ENCODE measurements around the gene CDK14.
"Not testable (repeated sequence)": the region's sequence is repeated elsewhere in the genome, so short reads cannot be mapped to it uniquely, and the experiment has no call there.

Gene CDK14

DNA sequence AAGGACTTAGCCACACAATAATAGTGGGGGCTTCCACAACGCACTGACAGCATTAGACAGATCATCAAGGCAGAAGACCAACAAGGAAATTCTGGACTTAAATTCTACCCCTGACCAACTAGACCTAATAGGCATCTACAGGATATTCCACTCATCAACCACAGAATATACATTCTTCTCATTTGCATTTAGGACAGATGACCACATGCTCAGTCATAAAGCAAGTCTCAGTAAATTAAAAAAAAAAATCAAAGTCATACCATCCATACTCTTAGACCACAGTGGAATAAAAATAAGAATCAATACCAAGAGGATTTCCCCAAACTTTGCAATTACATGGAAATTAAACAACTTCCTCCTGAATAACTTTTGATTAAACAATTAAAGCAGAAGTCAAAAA is 155.9 kb downstream of the CDK14 start:
- no peak for DNase-seq (ENCODE audit: low read depth, low spot score)

DNA sequence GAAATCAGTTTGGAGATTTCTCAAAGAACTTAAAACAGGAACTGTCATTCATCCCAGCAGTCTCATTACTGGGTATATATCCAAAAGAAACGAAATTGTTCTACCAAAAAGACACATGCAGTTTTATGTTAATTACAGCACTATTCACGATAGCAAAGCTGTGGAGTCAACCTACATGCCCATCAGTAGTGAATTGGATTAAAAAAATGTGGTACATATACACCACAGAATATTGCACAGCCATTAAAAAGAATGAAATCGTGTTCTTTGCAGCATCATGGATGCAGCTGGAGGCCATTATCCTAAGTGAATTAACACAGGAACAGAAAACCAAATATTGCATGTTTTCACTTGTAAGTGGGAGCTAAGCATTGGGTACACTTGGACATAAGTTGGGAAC is 158.9 kb downstream of the CDK14 start:
- DNase-seq (ENCODE audit: low read depth, low spot score): no peak

DNA sequence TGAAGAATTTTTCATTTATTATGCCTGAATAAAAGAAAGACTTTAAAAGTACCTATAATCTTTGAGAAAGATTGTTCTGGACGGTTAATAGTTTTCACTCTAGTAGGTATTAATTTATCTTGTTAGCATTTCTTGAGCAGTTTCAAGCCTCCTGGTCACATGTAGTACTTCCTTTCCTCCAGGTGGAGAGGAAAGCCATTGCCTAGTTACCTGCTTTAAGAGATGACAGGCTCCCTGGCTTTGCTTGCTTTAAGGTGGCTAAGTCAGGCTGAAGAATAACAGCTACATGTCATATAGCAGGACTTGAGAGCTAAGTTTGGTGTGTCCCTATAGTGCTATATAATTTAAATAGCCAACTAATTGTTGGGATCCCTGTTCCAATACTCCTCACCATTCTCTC is 160.2 kb downstream of the CDK14 start:
- no peak for DNase-seq (ENCODE audit: low read depth, low spot score)

DNA sequence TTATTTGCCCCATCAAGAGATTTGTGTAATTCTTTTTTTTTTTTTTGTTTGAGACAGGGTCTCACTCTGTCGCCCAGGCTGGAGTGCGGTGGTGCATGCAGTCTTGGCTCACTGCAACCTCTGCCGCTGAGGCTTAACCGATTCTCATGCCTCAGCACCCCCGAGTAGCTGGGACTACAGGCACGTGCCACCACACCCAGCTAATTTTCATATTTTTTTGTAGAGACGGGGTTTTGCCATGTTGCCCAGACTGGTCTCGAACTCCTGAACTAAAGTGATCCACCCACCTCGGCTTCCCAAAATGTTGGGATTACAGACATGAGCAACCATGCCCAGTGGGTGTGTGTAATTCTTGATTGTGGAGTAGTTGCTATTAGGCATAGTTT is 161.4 kb downstream of the CDK14 start:
- not testable (repeated sequence) for DNase-seq (ENCODE audit: low read depth, low spot score)

DNA sequence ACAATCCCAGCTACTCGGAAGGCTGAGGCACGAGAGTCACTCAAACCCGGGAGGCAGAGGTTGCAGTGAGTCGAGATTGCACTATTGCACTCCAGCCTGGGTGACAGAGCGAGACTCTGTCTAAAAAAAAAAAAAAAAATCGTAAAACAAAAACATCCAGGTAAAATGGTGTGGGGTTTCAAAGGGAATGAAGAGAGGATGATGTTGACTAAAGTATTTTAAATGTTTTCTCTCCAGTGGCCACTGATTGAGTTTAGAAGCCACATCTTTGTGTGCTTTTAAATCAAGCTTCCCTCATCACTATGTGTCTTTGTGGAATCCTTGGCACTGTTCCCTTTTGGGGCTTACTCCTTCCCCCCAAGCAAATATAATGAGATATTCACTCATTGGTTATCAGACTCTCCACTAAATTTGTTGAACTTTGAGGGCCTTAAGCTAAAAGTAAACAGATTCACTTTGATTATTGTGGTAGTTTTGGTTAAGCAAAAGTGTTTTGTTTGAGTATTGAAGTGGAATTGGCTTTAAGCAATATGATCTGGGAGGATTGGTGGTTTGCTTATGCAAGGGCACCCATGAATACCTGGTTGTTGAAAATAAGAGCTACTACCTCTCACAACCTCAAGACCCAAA is 162.9 kb downstream of the CDK14 start:
- DNase-seq (ENCODE audit: low read depth, low spot score): no peak

DNA sequence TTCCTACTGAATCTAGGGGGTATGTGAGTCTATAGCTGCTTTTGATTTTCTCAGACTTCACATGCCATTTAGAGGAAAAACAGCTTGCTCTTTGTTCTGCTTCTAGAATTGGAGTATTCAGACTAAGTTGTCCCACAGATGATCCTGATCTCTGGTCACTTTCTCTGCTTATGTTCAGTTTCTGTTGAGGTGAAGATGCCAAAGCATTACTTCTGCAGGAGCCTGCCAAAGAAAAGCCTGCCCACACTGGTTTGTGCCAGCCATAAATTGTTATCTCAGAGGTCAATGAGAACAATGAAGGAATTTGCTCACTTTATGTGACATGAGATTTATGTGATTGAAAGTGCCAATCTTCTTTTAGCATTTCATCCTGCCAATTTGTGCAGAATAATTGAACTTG is 163.6 kb downstream of the CDK14 start:
- no peak for DNase-seq (ENCODE audit: low read depth, low spot score)

DNA sequence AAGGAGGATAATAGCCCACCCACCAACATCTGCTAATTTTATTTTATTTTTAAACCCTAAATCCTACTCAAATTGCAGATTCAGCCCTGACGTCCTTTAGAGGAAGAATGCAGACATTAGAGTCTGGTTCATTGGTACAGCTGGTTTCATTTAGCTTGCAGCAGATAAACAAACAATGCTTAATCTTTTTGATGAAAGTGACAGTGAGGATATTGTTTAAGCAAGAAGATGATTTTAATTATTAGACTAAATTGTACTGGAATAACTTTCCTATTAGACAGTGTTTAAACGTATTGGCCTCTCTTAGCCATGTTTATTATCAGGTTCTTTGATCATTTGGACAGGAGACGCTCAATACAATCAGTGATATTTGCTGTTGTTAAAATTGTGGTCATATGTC is 164.8 kb downstream of the CDK14 start:
- DNase-seq (ENCODE audit: low read depth, low spot score): no peak

DNA sequence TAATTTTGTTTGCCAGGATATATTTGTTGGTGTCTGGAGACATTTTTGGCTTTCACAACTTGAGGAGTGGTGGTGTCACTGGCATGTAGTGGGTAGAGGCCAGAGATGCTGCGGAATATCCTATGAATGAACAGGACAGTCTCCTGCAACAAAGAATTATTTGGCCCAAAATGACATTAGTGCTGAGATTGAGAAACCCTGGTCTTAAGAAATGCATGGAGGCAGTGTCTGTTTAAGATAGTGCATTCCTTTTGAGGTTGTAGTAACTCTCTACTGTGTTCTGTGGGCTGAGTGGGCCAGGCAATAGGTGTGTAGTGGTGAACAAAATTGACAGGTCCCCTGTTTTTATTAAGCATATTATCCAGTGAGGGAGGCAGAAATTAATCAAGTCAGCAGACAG is 165.5 kb downstream of the CDK14 start:
- no peak for DNase-seq (ENCODE audit: low read depth, low spot score)

DNA sequence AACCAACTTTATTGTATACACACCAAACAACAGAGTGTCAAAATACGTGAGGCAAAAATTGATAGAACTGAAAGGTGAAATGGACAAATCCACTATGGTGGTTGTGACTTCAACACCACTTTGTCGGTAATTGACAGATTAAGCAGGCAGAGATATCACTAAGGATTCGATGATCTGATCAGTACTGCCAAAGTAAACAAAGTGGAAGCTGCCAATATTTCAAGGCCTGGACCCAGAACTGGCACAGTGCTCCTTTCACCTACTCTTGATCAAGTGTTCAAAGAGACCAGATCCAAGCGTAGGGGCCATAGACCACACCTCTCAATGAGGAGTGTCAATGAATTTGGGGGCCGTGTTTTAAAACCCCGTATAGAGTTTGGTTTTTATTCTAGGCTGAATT is 167.0 kb downstream of the CDK14 start:
- no peak for DNase-seq (ENCODE audit: low read depth, low spot score)

DNA sequence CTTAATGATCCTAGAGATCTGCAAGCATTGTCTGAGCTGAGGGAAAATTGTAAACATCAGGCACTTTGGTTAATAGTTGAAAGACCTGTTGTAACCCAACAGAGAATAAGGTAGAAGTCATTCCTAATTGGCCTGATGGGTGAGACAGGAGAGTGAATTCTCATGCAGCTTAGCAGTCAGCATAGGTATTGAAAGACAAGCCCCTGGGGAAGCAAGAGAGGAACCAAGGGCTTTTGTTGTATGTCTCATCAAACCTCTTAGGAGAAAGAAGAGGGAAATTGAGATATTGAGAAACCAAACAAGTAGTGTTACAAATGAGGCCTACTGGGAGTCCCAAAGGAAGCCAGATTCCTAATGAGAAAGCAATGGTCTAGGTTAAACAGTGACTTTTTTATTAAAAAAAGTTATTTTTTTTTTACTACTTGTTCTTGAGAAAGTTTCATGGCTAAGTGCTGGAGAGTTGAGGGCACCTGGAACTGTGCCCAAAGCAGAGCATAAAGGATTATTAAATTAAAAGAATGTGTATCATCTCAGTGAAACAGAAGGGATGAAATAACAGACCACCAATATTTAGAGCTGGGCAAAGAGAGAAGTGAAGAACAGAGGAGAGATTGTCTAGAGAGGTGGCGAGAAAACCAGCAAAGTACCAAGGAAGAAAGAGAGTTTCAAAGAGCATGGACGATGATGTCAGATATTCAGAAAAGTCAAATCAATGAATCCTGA is 168.9 kb downstream of the CDK14 start:
- DNase-seq (ENCODE audit: low read depth, low spot score): no peak

DNA sequence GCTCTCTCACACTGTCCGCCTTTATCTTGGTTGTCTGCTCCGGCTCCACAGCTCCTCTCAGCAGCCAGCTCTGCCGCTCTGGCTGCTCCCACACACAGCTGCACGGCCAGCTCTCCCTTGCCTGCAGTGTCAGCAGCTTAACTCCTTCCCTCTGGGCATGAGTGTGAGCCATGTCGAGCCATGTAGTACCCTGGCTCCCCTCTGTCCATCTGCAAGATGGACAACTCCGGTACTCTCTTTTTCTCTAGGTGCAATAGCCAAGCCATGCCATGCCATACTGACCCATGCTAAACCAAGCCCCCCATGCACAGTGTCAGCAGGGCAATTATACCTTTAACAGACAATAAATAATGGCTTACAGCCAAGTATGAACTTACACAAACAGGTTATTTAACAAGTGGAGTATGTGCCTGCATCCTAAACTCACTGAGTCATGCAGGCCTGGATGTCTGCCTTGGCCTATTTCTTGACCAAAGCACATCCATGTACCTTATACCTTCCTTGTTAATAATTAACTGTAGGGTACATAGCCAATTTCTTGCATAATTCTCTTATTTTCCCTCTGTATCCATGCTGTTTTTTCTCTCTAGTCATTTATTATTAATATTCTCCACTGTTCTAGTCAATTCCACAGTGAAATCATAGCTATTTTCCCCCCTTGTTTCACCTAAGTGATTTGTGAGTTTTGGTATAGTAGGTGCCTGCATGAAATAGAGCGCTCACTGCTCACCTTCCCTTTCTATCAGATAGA is 170.9 kb downstream of the CDK14 start:
- no peak for DNase-seq (ENCODE audit: low read depth, low spot score)

DNA sequence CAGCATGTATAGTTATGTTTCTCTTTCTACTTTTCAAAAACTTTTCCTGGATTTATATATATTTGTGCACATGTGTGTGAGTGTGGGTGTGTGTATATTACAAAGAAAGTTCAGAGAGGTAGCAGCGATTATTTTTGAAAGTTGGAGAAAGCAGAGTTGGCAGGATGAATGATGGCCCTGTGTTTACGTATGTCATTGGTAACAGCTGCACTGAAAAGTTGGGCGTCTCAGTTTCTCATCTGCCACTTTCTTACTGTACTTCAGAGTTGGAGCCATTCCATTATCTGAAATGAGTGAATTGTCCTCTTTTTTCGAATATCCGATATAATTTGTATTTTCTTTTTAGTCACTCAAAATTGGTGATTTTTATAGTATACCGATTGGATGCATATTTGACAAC is 172.2 kb downstream of the CDK14 start:
- DNase-seq (ENCODE audit: low read depth, low spot score): no peak

DNA sequence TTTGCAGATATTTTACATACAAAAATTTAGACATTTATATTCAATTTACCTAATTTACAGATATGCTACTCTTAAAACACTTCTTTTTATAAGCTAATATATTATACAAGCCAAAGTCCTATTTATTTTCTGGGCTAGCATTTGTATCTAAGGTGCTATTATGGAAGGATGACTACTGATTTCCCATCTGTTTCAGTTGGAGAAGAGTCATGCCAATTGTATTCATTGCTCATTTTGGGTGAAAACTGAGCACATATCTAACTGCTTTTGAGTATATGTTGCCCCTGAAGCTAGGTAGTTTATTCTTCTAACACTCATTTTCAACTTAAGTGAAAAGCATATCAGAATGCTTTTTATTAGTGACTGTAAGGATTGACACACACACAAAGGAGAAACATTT is 172.9 kb downstream of the CDK14 start:
- no peak for DNase-seq (ENCODE audit: low read depth, low spot score)

DNA sequence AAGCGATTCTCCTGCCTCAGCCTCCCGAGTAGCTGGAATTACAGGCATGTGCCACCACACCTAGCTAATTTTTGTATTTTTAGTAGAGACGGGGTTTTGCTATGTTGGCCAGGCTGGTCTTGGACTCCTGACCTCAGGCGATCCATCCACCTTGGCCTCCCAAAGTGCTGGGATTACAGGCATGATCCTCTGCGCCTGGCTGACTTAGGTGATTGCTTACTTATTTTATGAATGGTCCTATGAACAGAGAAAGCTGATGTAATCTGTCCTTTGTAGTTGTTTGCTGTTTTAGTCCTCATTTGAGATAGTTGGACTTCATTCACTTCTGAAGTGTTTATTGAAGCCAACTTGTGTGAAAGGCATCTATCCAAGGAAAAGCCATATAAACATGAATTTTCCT is 173.4 kb downstream of the CDK14 start:
- not testable (repeated sequence) for DNase-seq (ENCODE audit: low read depth, low spot score)

DNA sequence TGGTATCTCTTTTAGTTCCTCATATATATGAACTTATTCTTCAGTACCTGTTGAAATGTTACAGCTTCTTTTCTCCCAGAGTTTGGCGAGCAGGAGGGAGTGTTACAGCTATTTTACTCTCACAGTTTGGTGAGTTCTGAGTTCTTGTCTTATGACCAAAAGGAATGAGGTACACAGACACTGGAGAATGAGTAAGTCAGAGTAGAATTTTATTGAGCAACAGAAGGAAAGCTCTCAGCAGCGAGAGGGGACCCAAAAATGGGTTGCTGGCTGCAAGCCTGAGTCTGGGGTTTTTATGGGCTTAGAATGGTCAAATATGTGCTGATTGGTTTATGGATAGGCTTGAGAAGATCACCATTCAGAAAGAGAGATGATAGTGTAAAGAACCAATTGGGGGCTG is 175.2 kb downstream of the CDK14 start:
- DNase-seq (ENCODE audit: low read depth, low spot score): no peak

DNA sequence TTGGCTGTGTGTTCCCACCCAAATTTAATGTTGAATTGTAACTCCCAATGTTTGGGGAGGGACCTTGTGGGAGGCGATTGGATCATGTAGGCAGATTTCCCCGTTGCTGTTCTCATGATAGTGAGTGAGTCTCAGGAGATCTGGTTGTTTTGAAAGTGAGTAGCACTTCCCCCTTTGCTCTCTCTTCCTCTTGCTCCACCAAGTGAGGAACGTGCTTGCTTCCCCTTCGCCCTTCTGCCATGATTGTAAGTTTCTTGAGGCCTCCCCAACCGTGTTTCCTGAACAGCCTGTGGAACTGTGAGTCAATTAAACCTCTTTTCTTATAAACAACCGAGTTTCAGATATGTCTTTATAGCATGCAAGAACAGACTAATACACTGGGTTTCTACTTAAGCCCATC is 176.3 kb downstream of the CDK14 start:
- no peak for DNase-seq (ENCODE audit: low read depth, low spot score)

DNA sequence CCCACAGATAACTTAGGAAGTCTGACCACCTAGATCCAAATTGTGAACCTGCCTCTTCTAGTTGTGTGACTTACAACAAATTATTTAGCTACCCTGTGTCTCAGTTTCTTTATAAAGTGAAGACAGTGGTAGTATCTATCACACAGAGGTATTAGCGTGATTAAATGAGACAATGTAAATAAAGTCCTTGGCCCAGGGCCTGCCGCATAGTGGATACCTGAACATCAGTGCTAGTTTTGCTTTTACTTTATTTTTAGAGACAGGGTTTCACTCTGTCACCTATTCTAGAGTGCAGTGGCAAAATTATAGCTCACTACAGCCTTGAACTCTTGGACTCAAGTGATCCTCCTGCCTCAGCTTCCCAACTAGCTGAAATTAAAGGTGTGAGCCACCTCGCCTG is 177.1 kb downstream of the CDK14 start:
- DNase-seq (ENCODE audit: low read depth, low spot score): no peak

DNA sequence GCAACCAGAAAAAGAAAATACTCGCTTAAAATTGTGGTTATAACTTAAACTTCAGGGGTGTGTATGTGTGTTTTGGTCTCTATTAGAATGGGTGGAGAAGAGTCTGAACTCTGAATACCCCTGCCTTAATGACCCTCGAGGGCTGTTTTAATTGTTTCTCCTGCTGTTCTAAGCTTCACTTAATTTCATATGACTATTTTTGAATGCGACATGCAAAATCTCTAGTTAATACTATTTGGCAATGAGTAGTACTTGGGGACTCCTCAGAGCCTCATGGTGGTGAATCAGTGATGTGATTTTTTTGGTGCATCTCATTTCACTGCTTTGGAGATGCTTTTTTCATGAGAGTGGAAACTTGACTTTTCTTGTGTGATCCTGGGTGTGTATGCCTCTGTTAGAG is 178.6 kb downstream of the CDK14 start:
- DNase-seq (ENCODE audit: low read depth, low spot score): no peak

DNA sequence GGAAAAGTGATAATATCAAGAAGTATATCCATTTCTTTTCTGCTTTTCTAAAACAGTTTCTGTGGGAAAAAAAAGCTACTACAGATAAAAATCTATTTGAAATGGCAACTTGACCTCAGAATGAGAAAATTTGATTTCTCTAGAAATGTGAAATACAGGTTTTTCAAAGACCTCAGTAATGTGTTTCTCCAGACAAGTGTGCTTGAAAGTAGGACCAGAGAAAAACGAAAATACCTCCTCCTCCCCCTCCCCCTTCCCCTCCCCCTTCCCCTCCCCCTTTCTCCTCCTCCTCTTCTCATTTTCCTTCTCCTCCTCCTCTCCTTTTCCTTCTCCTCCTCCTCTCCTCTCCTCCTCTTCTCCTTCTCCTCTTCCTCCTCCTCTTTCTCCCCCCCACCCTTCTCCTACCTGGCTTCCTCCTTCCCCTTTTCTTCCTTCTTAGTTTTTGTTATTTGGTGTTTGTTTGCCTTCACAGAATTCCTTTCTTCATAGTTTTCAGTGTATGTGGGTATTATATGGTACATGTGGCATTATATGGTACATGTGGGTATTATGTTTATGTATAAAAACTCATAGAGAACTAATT is 179.4 kb downstream of the CDK14 start:
- no peak for DNase-seq (ENCODE audit: low read depth, low spot score)

DNA sequence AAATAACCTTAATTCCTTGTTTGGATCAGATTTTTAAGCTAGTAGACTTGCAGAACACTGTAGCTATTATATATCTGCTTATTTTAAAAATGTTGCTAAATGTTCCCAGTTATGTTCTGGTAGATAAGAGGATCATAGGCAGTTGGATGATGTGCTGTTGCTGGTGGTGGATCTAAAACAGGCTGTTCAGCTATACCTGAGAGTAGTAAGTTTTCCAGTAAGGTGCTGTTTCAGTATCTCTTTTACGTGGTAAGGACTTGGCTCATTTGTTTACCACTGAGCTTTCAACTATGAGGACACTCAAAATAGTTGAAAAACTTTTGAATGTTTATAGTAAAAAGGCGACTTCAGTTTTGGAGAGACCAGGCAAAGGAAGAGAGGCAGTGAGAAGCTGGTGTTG is 180.9 kb downstream of the CDK14 start:
- DNase-seq (ENCODE audit: low read depth, low spot score): no peak

DNA sequence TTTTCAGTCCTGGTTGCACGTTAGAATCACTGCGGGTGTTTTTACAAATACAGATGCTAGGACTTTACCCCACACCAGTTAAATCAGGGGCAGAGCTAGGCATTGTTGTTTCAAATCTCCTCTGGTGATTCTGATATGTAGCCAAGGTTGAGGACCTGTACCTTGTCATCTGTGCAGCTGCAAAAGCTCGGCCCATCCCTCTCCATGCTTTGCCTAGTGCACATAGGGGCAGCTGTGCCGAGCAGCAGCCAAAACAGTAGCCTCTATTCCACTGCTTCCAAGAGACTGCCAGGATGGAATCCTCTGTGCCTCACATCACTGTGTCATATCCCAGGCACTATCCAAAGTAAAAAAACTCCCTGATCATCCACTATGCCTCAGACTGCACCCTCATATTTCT is 181.3 kb downstream of the CDK14 start:
- no peak for DNase-seq (ENCODE audit: low read depth, low spot score)

DNA sequence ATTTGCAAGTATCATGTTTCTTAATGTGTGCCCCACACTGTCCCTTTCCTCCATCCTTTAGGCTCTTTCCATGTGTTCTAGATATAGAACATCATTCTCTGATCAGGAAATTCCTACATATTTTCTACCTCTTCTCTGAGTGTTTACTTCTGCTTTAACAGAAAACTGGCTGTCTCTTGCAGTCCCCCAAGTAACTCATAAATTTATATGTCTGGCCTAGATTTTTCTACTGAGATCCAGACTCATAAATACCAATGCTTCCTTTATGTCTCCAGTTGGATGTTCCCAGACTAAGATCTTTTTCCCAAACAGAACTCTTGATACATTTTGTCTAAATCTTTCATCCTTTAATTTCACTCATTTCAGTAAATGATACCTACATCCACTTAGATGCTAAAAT is 181.8 kb downstream of the CDK14 start:
- no peak for DNase-seq (ENCODE audit: low read depth, low spot score)

DNA sequence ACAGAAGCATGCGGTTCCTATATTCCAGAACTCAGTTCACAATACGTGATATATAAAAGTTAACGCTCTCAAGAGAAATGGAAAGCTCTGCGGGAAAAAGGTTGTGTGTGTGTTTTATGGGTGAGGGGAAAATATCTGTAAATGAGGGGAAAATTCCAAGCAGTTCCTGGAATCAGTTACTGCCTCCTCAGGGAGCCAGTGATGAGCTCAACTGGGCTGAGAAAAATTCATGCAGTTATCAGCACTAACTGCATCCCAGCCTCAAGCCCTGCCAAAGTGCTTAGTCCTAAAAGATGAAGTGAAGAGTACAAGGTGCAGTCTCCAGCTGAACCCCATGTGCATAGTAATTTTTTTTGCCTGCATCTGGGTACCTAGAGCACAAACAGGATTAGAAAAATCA is 191.9 kb downstream of the CDK14 start:
- no peak for DNase-seq (ENCODE audit: low read depth, low spot score)
